GM03348 (cell line): ENCODE measurements around the gene NOTCH1.

Experiments used
- DNase-seq: peaks from one replicate; pipeline ENCODE4 v3.0.0; 2012; ENCODE audit warnings: low spot score

The NOTCH1 gene

DNA sequence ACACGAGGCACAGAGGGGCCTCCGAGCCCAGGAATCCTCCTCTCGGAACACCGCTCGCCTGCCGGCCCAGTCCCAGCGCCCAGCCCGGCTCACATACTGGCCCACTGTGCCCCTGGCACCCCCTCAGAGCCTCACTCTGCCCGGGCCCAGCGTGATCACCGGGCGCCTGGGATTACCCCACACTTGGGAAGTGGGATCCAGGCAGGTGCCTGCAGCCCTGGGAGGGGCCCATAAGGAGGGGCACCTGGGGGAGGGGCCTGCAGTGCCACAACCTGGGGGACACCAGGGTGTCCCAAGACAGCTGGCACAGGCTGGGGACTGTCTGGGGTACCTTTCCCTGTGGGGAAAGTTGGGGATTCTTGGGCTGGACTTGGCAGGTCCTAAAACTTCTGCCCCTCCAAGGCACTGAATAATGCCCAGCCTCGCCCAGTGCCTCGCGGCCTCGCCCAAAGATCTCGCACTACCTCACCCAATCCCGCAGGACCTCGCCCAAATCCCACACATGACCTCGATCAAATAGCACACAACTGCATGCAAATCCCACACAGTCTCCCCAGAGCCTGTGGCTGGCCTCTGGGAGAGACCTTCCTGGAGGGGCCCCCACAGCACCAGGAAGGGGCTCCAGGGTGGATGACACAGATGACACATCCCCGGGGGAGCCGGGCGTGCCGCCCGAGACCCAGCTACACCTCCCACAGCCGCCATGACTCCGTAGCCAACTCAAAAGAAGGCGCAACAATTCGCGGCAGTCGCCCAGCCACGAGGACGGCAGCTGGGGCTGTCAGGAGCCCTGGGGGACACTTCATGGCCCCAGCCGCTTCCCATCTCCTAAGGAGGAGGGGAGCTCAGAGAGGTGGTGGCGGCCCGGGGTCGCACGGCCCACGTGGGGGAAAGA lies 13.7 kb downstream of the NOTCH1 start:
- DNase-seq: no peak

DNA sequence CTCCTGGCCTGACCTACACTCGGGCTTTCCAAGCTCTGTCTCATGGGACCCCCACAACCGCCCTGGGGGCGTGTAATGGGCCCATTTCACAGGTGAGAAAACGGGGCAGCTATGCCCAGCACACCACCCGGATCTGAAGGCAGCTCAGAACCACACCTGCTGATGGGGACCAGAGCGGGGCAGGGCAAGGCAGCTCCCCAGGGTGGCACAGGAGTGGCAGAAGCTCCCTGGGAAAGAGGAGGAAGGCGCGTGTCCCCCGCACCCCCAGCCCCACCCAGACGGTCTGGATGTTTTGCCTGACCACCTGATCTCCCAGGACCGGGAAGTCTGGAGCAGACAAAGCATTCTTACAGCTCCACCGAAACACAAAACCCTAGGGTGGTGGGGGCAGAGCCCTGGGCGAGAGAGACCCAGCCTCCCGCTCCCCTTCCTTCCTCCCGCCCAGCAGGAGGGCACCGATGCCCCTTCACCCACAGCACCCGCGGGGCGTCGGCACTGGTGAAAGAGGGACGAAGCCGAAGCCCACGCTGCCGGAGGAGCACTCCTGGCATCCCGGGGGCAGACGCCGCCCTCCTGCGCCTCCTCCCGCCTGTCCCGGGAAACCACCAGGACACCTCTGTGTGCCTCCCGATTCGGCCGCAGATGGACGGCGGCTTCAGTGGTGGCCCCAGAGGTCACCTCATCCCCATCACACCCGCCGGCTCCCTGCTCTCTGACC lies 14.5 kb downstream of the NOTCH1 start:
- no peak for DNase-seq

DNA sequence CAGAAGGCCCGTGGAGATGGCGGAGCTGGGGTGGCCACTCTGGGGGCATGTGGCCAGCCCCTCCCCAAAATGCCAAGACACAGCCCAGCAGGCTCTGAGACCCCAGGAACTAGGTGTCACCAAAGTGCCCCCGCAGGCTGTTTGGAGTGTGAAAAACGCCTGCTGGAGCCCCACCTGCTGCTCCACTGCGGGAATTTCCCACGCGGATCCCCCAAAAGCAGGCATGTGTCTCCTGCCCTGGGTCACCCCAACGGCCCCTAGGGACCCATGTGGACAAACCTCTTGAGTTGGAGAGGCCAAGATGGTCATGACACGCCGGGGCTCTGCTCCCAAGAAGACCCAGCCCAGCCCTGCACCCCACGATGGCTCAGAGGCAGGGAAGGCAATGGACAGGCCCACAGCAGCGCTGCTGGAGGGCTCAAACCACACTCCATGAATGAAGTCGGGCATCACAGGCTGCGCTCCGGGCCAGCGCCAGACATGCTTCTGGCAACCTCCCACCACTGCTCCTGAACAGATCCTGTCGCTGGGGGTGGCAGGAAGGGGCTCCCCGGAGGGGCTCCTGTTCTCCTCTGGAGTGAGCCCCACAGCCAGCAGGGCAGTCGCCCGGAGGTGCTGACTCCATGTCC lies 15.3 kb downstream of the NOTCH1 start:
- DNase-seq: no peak

DNA sequence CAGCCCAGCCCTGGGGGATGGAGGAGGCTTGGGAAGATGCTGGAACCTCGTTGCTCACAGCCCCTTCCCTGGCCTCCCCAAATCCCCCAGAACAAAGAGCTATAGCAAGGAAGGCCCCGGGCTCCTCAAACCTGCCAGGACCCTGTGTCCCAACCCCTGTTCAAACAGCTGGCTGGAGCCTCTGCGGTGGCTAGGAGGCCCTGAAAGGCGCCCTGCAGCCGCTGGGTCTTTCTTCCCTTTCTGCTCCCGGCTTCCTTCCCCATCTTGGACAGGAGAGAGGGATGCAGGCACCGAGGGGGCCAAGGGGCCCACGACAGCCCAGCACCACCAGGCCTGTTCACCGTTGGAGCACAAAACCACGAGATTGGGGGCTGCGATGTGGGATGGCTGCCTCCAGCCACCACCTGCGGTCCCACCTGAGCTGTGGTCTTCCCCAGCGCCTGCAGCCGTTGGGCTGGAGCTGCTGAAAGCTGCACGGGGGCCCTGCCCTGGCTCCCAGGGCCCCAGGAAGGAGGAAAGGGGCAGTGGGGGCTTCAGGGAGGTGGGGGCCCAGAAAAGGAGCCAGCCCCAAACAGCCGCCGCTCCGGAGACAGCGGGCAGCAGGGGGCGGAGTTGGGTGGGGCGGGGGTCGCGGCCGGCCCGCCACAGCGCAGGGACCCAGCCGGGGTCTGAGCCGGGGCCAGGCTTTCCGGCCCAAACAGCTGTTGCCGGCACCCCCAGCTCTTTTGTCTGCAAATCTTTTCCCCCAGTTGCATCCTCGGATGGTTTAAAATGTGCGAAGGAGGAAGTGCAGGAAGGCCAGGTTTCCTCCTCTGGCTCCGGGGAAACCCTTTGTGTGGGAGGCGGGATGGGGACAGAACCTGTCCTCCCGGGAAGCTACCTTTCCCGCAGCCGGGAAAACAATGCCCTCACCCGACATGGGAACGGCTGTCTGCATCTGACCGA lies 16.1 kb downstream of the NOTCH1 start:
- no peak for DNase-seq

DNA sequence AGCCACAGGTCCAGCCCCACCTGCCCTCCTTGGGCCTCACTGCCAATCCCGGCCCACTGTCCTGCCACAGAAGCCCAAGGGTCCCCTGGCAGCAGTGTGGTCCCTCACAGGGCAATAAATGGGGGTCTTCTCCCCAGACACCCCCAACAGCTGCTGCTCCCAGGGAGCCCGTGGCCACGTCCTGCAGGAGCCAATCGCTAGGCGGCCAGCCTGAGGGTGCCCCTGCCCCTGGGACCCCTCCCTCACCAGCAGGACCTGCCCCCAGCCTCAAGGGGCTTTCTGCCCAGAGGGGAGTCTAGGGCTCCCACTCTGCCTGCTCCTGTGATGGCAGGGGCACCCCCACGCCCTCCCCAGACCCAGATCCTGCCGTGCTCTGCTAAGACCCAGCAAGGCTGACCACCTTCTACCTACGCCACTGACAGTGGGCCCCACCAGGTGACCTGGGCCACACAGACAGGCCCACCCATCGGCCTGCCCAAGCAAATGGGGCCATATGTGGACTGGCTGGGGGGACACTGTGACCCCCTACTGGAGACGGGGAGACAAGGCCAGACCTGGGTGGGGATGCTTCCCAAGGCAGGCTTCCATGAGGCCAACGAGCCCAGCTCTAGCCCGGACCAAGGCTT lies 17.0 kb downstream of the NOTCH1 start:
- no peak for DNase-seq

DNA sequence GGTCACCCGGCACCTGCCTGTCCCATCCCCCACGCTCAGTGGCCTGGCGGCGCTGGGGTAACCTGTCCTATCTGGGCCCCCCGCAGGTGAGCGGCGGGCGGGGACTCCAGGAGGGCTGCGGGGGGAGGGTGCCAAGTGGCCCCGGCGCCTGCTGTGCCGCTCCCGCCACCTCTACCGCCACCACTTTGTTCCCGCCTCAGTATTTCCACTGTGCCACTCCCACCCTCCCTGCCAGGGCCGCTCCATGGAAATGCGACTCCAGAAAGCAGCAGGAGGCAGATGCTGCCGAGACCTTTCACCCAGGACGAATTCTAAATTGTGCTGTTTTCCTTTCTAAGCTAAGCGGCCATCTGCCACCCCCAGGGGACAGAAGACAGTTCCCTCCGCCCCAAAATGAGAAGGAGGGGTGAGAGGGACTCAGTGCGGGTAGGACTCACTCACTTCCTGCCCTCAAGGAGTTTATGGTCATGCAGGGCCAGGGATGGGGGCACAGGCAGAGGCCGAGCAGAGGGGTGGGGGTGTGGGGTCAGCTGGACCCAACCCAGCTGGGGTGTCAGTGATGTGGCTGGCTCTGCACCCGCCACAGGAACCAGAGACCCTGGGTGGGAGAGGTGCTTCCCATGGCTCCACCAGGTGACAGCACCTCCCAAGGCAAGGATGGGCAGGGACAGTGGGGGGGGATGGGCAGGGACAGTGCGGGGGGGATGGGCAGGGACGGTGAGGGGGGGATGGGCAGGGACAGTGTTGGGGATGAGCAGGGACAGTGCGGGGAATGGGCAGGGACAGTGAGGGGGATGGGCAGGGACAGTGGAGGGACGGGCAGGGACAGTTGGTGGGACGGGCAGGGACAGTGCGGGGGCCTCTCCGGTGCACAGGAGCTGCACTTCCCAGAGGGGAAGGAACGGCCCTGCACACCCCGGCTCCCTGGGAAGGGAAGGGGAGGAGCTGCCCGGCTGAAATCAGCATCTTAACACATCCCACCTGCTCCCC lies 17.8 kb downstream of the NOTCH1 start:
- peak; percentile 83 for DNase-seq

DNA sequence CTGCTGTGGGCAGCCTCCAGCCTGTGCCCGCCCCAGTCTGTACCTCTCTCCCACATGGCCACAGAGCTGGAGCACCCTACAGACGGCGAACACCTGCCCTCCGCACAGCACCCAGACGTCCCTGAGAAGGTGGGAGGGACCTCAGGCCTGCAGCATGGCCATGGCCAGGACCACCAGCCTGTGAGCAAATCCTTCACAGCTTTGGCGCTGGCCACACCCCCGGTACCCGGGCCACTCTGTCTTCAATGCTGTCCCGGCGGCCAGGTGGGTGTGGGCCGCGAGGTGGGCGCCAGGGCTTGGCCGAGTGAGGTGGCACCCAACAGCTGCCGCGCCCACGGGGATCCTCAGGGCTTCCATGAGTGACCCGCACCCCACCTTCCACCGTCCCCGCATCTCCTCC lies 18.7 kb downstream of the NOTCH1 start:
- no peak for DNase-seq

DNA sequence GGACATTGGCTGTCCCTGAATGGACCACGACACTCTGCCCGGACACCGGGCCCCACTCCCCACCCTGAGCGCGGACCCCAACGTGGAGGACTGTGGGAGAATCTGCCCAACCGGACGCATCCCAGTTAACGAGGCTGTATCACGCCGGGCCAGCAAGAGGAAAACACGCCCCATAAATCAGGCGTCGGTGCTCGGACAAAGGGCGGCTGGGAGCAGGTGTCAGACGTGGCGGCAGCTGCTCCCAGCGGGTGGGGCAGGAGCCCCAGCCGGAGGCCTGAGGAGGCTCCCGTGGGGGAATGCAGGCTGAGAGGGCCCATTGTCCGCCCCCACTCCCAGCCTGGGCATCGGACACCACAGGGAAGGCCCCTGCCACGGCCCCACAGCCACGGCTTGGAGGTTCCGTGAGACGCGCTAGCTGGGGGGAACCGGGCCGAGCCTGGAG lies 19.2 kb downstream of the NOTCH1 start:
- DNase-seq: no peak

DNA sequence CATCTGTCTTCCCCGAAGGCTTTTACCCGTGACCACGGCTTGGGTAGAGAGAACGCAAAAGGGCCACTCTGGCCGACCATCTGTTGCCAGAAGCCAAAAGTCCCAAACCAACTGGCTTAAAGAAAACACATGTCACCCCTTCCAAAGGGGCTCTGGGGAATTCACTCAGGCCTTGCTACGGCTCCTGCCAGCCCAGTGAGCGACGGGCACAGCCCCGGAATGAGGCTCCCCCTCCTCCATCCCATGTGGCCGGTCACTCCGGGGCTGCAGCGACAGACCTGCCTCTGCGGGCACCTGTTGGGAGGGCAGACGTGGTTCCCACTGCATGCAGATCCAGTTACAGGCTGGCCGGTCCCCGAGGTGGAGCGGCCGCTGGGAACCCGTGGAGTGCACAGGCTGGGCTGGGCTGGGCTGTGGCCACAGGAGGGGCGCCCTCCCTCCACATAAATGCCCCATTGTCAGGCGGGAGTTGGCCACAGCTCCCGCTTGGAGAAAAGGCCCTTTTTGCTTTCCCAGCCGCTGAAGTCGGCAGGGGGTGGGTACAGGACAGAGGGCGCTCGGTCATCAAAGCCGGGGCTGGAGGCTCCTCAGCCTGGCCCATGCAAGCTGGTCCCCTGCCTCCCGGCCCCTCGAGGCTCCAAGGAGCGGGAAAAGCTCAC lies 19.9 kb downstream of the NOTCH1 start:
- no peak for DNase-seq

DNA sequence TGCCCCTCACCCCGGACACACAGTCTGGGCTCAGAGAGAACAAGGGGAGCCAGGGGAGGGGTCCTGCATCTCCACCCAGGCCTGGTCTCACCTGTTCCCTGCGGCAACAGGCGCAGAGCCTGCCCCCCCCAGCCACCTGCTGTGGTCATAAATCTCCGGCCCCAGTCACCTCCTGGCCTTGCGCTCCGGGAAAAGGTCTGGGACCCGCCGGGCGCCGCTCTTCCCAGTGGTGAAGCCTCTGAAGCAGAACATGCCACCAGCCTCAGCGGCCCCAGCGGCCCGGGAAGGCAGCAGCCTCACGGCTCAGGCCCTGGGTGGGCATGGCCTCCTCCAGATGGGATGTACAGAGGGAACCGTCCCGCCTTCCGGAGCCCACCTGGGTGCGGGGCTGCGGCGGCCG lies 20.6 kb downstream of the NOTCH1 start:
- DNase-seq: no peak

DNA sequence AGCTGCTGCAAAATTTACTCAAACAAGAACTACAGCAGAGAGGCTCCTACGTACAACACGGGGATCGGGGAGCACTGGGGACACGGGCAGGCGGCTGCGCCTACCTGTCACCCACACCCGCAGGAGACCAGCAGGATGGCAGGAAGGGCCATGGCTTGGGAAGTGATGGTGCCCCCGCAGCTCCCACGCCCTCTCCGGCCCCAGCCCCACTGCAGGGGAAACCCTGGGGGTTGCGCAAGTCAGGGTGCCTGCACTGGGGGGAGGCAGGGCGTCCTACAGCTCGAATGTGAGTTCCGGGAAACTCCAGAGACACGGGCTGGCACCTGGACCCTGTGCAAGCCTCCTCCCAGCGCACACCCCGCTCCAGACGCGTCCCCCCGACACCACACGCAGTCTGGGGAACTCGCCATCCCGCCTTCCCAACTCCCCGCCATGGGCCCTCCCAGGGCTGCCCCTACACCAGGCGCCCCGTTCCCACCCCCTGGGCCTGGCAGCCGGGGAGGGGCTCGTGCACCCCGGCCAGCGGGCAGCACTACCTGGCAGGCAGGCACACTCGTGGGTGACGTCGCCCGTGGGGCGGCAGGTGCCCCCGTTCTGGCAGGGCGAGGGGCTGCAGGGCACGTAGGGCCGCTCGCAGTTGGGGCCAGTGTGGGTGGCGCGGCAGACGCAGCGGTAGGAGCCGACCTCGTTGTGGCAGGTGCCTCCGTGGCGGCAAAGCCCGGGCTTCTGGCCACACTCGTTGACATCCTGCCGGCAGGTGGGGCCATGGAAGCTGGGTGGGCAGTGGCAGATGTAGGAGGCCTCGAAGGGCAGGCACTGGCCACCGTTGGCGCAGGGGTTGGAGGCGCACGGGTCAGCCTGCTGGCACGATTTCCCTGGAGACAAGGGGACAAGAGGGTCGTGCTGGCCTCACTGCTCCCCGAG lies 23.3 kb downstream of the NOTCH1 start:
- no peak for DNase-seq

DNA sequence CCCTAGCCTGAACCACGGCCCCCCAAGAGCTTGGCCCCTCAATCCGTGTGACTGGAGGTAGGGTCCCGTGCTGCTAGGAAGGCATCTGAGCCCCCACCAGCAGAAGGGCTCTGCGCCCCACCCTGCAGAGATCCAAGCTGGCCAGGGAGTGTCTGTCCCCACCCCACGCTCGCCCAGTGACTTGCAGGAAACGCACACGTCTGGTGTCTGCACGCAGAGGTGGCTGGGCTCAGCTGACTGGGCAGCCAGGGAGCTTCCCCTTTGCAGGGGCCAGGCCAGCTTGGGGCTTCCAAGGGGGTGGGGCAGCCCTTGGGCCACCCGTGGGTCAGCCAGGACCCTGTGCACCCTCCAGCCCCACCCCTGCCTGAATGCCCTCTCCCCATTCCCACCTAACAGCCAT lies 24.3 kb downstream of the NOTCH1 start:
- DNase-seq: no peak

DNA sequence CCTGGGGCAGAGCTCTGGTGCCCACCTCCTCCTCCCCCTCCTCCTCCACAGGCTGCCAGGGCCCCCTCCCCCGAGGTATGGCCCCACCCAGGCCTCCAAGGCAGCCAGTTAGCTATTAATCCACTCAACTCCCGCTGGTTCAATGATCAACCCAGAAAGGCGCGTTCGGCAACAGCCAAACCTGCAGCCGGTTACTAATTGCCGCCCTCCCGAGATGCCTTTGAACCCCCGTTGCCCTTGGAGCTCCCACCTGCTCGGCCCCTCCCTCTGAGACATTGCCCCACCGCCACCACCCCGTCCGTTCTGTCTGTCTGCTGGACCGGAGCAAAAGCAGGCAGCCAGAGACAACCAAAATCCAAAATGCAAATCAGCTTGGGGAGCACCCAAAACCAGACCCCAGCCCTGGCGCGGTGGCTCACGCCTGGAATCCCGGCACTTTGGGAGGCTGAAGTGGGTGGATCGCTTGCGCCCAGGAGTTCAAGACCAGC lies 25.8 kb downstream of the NOTCH1 start:
- no peak for DNase-seq

DNA sequence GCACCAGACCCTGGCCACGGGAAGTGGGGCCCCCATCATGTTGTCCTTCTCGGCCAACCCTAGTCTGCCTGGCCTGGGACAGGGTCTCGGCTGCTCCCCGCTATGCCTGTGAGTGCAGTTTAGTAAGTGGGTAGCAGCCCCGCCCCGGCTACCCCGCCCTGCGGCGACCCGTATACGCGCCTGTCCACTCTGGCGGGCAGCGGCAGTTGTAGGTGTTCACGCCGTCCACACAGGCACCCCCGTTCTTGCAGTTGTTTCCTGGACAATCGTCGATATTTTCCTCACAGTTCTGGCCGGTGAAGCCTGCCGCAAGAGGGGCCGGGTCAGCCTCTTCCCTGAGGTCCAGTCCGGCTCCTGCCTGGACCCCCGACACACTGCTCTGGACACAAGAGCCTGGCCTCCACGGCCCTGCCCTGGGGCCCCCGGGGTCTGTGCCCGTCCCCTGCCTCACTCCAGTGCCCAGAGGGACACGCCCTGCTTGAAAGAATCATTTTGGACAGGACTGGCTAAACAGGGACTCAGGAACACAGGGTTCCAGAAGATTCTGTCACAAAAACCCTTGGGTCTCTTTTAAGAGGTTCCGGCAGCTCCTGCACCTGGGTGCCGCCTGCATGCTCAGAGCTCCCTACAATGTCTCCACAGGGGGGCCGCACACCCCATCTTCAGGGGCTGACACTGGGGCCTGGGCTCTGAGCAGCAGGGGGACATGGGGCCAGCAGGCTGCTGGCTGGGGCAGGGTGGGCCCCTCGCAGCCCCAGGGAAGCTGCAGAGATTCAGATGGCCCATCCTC lies 26.4 kb downstream of the NOTCH1 start:
- no peak for DNase-seq

DNA sequence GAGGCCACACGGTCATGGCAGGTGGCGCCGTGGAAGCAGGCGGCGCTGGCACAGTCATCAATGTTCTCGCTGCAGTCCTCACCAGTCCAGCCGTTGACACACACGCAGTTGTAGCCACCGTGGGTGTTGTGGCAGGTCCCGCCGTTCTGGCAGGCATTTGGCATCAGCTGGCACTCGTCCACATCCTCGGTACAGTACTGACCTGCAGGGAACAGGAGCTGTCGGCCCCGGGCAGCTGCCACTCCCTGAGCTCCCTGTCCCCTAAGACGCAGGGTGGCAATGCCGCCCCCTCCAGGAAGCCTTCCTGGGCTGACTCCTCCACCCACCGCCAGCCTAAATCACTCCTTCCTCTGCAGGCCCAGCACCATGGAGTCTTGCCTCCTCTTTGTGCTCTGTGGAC lies 27.2 kb downstream of the NOTCH1 start:
- no peak for DNase-seq

DNA sequence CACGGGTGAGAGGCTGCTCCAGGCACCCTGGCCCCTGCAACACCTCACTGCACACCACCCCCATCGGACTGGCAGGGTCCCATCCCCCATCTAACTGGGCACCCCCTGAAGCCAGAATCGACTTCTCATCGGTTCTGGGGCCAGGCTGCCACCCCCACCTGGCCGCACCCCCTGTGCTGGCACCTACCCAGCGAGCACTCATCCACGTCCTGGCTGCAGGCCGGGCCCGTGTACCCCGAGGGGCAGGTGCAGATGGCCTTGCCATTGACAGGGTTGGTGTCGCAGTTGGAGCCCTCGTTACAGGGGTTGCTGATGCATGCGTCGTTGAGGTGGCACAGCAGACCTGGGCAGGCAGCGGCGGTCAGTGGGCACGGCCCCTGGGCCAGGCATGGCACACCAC lies 27.9 kb downstream of the NOTCH1 start:
- DNase-seq: no peak

DNA sequence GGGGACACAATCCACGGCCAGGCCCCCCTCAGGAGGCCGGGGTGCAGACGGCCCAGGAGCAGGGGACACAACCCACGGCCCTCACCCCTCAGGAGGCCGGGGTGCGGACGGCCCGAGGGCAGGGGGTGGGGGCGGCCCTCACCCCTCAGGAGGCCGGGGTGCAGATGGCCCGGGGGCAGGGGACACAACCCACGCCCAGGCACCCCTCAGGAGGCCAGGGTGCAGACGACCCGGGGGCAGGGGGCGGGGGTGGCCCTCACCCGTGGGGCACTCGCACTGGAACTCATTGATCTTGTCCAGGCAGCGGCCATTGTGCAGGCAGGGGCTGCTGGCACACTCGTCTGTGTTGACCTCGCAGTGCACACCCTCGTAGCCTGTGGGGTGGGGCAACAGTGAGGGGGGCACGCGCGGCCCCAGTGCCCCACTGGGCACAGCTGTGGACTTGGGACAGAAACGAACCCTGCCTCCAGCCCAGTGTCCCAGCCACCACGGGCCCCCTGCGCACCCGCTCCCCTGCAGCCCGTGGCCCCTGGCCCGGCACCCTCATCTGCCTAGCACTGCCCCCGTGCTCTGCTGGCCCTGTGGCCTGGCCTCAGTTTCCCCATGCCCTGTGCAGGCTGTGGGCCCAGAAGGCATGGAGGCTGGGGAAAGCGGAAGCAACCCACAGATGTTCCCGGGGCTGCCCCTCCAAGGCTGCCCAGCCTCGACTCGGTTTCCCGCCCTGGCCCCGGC lies 28.7 kb downstream of the NOTCH1 start:
- no peak for DNase-seq
